ENCODE measurements around the gene GPC5.

The GPC5 gene

GRCh38 chr13:92487238-92487637 is 1088.8 kb downstream of the GPC5 start:
- Histone ChIP-seq H3K36me3 (ENCODE audit: low read length) (no peaks in the 10 kb centered on the region), H3K79me2 (ENCODE audit: insufficient read depth, low read length) (no peaks in the 10 kb centered on the region), H3K4me2 (ENCODE audit: low read depth, low read length, poor library complexity, severe bottlenecking) (no peak overlapping the region), H2AFZ (ENCODE audit: low read depth, low read length, severe bottlenecking) (no peak overlapping the region), H3K27ac (ENCODE audit: low read depth, low read length) (no peak overlapping the region), H4K20me1 (ENCODE audit: low read depth, low read length) (no peaks in the 10 kb centered on the region), H3K27me3 (ENCODE audit: low read length) (no peaks in the 10 kb centered on the region), H3K9me3 (ENCODE audit: insufficient read depth, low read length) (no peaks in the 10 kb centered on the region), H3K4me3 (ENCODE audit: insufficient read depth, low read length, poor library complexity, severe bottlenecking) (no peak overlapping the region), H3F3A (ENCODE audit: insufficient read depth) (no peaks in the 10 kb centered on the region), H3K9me2 (replicated peaks; ENCODE audit: insufficient read depth, low read length) (no peaks in the 10 kb centered on the region), H3K9ac (ENCODE audit: low read length) (no peak overlapping the region)
- no peak for TF ChIP-seq CTCF (IDR thresholded peaks at IDR 0.05; ENCODE audit: insufficient read depth, low read length, poor library complexity, severe bottlenecking)
- TF ChIP-seq EZH2phosphoT487 (conservative IDR thresholded peaks at IDR 0.05; ENCODE audit: low read length) = no peak

- H3K4me3 ChIP-seq (ENCODE audit: insufficient read depth, low read length, poor library complexity, severe bottlenecking) = no peak overlapping the region
- no peaks in the 10 kb centered on the region for H3F3A ChIP-seq (ENCODE audit: insufficient read depth)
- H3K4me2 ChIP-seq (ENCODE audit: low read depth, low read length, poor library complexity, severe bottlenecking) = no peak overlapping the region
- no peaks in the 10 kb centered on the region for H3K9me2 ChIP-seq (replicated peaks; ENCODE audit: insufficient read depth, low read length)
- H3K27me3 ChIP-seq (ENCODE audit: low read length) = no peaks in the 10 kb centered on the region
- no peaks in the 10 kb centered on the region for H3K36me3 ChIP-seq (ENCODE audit: low read length)
- H3K9ac ChIP-seq (ENCODE audit: low read length) = no peak overlapping the region
- no peak overlapping the region for H3K27ac ChIP-seq (ENCODE audit: low read depth, low read length)
- H3K9me3 ChIP-seq (ENCODE audit: insufficient read depth, low read length) = no peaks in the 10 kb centered on the region
- no peaks in the 10 kb centered on the region for H3K79me2 ChIP-seq (ENCODE audit: insufficient read depth, low read length)
- H2AFZ ChIP-seq (ENCODE audit: low read depth, low read length, severe bottlenecking) = no peak overlapping the region
- H4K20me1 ChIP-seq (ENCODE audit: low read depth, low read length) = no peaks in the 10 kb centered on the region
- TF ChIP-seq CTCF (IDR thresholded peaks at IDR 0.05; ENCODE audit: insufficient read depth, low read length, poor library complexity, severe bottlenecking) = no peak
Measured at GRCh38 chr13:92488249-92488852, 1089.9 kb downstream of the GPC5 start.

GRCh38 chr13:92491839-92492238 is 1093.4 kb downstream of the GPC5 start:
- H3K79me2 ChIP-seq (ENCODE audit: insufficient read depth, low read length) = no peaks in the 10 kb centered on the region
- H2AFZ ChIP-seq (ENCODE audit: low read depth, low read length, severe bottlenecking) = no peak overlapping the region
- no peak overlapping the region for H3K27ac ChIP-seq (ENCODE audit: low read depth, low read length)
- no peak for TF ChIP-seq CTCF (IDR thresholded peaks at IDR 0.05; ENCODE audit: insufficient read depth, low read length, poor library complexity, severe bottlenecking)
- H3K9me2 ChIP-seq (replicated peaks; ENCODE audit: insufficient read depth, low read length) = no peaks in the 10 kb centered on the region
- no peaks in the 10 kb centered on the region for H4K20me1 ChIP-seq (ENCODE audit: low read depth, low read length)
- no peak overlapping the region for H3K4me3 ChIP-seq (ENCODE audit: insufficient read depth, low read length, poor library complexity, severe bottlenecking)
- H3K36me3 ChIP-seq (ENCODE audit: low read length) = no peaks in the 10 kb centered on the region
- H3K4me2 ChIP-seq (ENCODE audit: low read depth, low read length, poor library complexity, severe bottlenecking) = no peak overlapping the region
- H3K9ac ChIP-seq (ENCODE audit: low read length) = no peak overlapping the region
- H3F3A ChIP-seq (ENCODE audit: insufficient read depth) = no peaks in the 10 kb centered on the region
- H3K9me3 ChIP-seq (ENCODE audit: insufficient read depth, low read length) = no peaks in the 10 kb centered on the region
- no peaks in the 10 kb centered on the region for H3K27me3 ChIP-seq (ENCODE audit: low read length)

Data from SU-DHL-6 (cell line).